Nucleus accumbens (tissue), 56 donors: Measurements from ENCODE around the gene DAB2.
"Not testable (repeated sequence)": the region's sequence is repeated elsewhere in the genome, so short reads cannot be mapped to it uniquely, and the experiment has no call there.

ENCODE experiments used
- DNase-seq, 56 donors: peaks; one replicate each; lab custom pipeline; 2025; lab: John Stamatoyannopoulos, UW

The DAB2 gene

GRCh38 chr5:39422728-39423285, 2.0 kb downstream of the DAB2 start:
- DNase-seq, result no peak

- no peak for DNase-seq
Observed at GRCh38 chr5:39422036-39422606, 2.7 kb downstream of the DAB2 start.

- peak in 14 of 56 donors; percentile 2 to 44 (median 8) for DNase-seq
Observed at GRCh38 chr5:39420482-39421145, 4.2 kb downstream of the DAB2 start.

GRCh38 chr5:39419796-39420195, 5.0 kb downstream of the DAB2 start:
- no peak for DNase-seq

GRCh38 chr5:39417979-39418378, 6.8 kb downstream of the DAB2 start:
- no peak for DNase-seq

- no peak for DNase-seq
Observed at GRCh38 chr5:39415201-39415600, 9.6 kb downstream of the DAB2 start.

GRCh38 chr5:39414426-39414825, 10.4 kb downstream of the DAB2 start:
- no peak for DNase-seq

- no peak for DNase-seq
Observed at GRCh38 chr5:39413771-39414170, 11.0 kb downstream of the DAB2 start.

GRCh38 chr5:39412721-39413394, 11.9 kb downstream of the DAB2 start:
- DNase-seq, result no peak

- no peak for DNase-seq
Observed at GRCh38 chr5:39411985-39412384, 12.8 kb downstream of the DAB2 start.

GRCh38 chr5:39411061-39411460, 13.7 kb downstream of the DAB2 start:
- DNase-seq, result no peak

- no peak for DNase-seq
Observed at GRCh38 chr5:39409033-39409432, 15.7 kb downstream of the DAB2 start.

- DNase-seq, result no peak
Observed at GRCh38 chr5:39405083-39405843, 19.5 kb downstream of the DAB2 start.

- DNase-seq, result not testable (repeated sequence)
Observed at GRCh38 chr5:39403761-39404160, 21.0 kb downstream of the DAB2 start.

GRCh38 chr5:39402140-39402539, 22.6 kb downstream of the DAB2 start:
- DNase-seq, result not testable (repeated sequence)

GRCh38 chr5:39400713-39401578, 23.8 kb downstream of the DAB2 start:
- no peak for DNase-seq

GRCh38 chr5:39399135-39400036, 25.4 kb downstream of the DAB2 start:
- DNase-seq, result peak in 2 of 56 donors; percentile 6 to 25

- DNase-seq, result no peak
Observed at GRCh38 chr5:39396843-39397242, 27.9 kb downstream of the DAB2 start.

- DNase-seq, result no peak
Observed at GRCh38 chr5:39395521-39395920, 29.3 kb downstream of the DAB2 start.
